Measurements from ENCODE around the gene ADRB2.

DNA sequence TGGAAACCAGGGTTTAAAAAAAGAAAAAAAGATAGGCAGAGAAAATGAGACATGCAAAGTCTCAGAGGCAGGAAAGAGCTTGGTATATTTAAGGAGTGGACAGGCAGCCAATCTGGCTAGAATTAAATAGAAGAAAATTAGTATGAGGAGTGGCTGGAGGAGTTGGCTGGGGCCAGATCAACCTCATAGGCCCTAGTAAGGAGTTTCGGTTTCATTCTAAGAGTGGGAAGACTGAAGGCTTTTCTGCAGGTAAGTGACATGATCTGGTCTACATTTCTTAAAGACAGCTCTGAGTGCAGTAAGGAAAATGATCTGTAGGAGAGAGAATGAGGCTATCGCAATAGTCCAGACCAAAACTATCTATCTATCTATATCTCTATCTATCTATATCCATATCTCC, 27.5 kb downstream of the ADRB2 start:
- TF ChIP-seq POLR2A (IDR thresholded peaks at IDR 0.05; ENCODE audit: low read depth, low read length) (no peak), SPI1 (IDR thresholded peaks at IDR 0.05; ENCODE audit: low read depth, low read length) (no peak)
